ENCODE data around the gene COL4A3. TPM values are rescaled to one million over a fixed set of nuclear protein-coding genes. Genes with fewer than 3 reads are reported as not detected.

The COL4A3 gene
- total and polyA plus RNA-seq, 9 of the 15 experiments (the other 6 are each of a cell fraction or from before 2014, with no cell fraction given): not detected

DNA sequence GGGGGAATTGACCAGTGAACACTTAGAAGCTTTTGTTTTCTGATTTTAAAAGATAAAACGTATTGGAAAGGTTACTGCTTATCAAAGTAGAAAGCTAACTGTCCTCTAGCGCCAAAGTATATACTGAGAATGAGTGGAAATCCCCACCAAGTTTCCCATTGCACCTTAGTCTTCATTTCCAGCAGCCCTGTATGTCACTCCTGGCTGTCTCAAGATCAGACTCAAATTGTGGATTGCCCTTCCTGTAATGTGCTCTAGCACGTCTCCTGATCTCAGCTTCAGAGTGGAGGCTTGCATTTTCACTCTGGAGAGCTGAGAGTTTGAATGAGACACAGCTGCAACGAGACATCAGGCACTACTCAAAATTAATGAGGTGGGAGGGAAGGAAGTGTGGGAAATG lies 187.2 kb downstream of the COL4A3 start:
- no TSS peak for BruUV-seq (replicated peaks)
- 42% methylated on average over 4 of the region's 4 CpGs for WGBS (ENCODE audit: insufficient coverage, low coverage, missing lambda C conversion rate)
- H3K4me2 ChIP-seq (ENCODE audit: insufficient read depth, low read length): no peak overlapping the region
- H3K9ac ChIP-seq (ENCODE audit: insufficient read depth in 1 of 2, low read depth in 2 of 2, low read length in 2 of 2): no peak overlapping the region
- no peak for FAIRE-seq
- TF ChIP-seq, protein P1, sequence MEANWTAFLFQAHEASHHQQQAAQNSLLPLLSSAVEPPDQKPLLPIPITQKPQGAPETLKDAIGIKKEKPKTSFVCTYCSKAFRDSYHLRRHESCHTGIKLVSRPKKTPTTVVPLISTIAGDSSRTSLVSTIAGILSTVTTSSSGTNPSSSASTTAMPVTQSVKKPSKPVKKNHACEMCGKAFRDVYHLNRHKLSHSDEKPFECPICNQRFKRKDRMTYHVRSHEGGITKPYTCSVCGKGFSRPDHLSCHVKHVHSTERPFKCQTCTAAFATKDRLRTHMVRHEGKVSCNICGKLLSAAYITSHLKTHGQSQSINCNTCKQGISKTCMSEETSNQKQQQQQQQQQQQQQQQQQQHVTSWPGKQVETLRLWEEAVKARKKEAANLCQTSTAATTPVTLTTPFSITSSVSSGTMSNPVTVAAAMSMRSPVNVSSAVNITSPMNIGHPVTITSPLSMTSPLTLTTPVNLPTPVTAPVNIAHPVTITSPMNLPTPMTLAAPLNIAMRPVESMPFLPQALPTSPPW (CRISPR knock-in tag; IDR thresholded peaks at IDR 0.05): no peak
- TF ChIP-seq PTTG1 (tag; IDR thresholded peaks at IDR 0.05; ENCODE audit: low read depth) (no peak), FOXK1 (CRISPR knock-in tag; IDR thresholded peaks at IDR 0.05; ENCODE audit: borderline replicate concordance) (no peak), HMG20A (CRISPR knock-in tag; conservative IDR thresholded peaks at IDR 0.05) (no peak)
- in situ Hi-C loops (cut with MboI): no loop called here
- H3K4me3 ChIP-seq: no peak overlapping the region
- H3K9me1 ChIP-seq (ENCODE audit: control insufficient read depth, insufficient read depth, low read length): no peaks in the 10 kb centered on the region
- CTCF ChIA-PET (ENCODE audit: low intra/inter-chr PET ratio): no interaction called here
- intact Hi-C loops (cut with micrococcal nuclease): no loop called here
- ATAC-seq: no peak
- H4K20me1 ChIP-seq (replicated peaks; ENCODE audit: control insufficient read depth, insufficient read depth, low read length): no peaks in the 10 kb centered on the region
- no peaks in the 10 kb centered on the region for H3K9me3 ChIP-seq (replicated peaks; ENCODE audit: control insufficient read depth, insufficient read depth, low read depth, low read length)
- H3K79me2 ChIP-seq (ENCODE audit: control insufficient read depth, insufficient read depth, low read length): no peaks in the 10 kb centered on the region
- no peak overlapping the region for H2AFZ ChIP-seq (ENCODE audit: low read depth, low read length)
- H3K27me3 ChIP-seq (ENCODE audit: control insufficient read depth in 2 of 2, insufficient read depth in 2 of 2, low read length in 2 of 2): no peaks in the 10 kb centered on the region
- H3K27ac ChIP-seq (ENCODE audit: extremely low read depth, low read depth, low read length): no peak overlapping the region
- no peaks in the 10 kb centered on the region for H3K4me1 ChIP-seq (replicated peaks in 1 of 2; ENCODE audit: control insufficient read depth in 2 of 2, insufficient read depth in 2 of 2, low read length in 2 of 2)
- POLR2A ChIA-PET: no interaction called here
- DNase-seq (ENCODE audit: extremely low read depth in 1 of 4, low spot score in 3 of 4): no peak
- peaks cover 30% of the 10 kb centered on the region; the same call in 2 of the 3 replicates for H3K36me3 ChIP-seq (ENCODE audit: control insufficient read depth, insufficient read depth, low read length)

DNA sequence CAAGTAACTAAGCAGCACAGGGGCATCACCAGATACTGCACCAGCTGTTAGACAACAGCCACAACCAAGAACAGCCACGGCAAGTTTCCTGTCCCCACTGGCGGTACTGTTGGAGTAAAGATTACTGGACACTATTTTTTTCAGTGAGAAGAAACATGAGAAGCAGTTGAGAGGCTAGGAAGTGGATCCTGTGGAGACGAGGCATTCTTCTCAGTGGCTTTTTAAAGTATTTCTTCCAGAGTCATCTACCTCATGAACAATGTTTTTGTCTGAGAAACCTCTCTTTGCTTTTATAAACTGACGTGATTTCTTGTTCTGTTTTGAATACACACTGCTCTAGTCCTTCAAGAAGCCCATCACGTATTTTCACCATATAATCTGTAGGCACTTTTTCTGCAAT lies 195.9 kb downstream of the COL4A3 start:
- H2AFZ ChIP-seq (ENCODE audit: low read depth, low read length): no peak overlapping the region
- intact Hi-C loops (cut with micrococcal nuclease): no loop called here
- ATAC-seq: no peak
- no peaks in the 10 kb centered on the region for H3K27me3 ChIP-seq (ENCODE audit: control insufficient read depth in 2 of 2, insufficient read depth in 2 of 2, low read length in 2 of 2)
- H3K4me2 ChIP-seq (ENCODE audit: insufficient read depth, low read length): no peak overlapping the region
- no peaks in the 10 kb centered on the region for H3K9me3 ChIP-seq (replicated peaks; ENCODE audit: control insufficient read depth, insufficient read depth, low read depth, low read length)
- no peaks in the 10 kb centered on the region for H4K20me1 ChIP-seq (replicated peaks; ENCODE audit: control insufficient read depth, insufficient read depth, low read length)
- ChIA-PET POLR2A (interaction anchor here (0.7 kb wide), 1 partner anchor 9 kb away, joined by 3 read pairs; no protein-coding TSS in a partner anchor), CTCF (ENCODE audit: low intra/inter-chr PET ratio) (no interaction called here)
- no peaks in the 10 kb centered on the region for H3K79me2 ChIP-seq (ENCODE audit: control insufficient read depth, insufficient read depth, low read length)
- DNase-seq (ENCODE audit: extremely low read depth in 1 of 4, low spot score in 3 of 4): no peak
- H3K4me1 ChIP-seq (replicated peaks in 1 of 2; ENCODE audit: control insufficient read depth in 2 of 2, insufficient read depth in 2 of 2, low read length in 2 of 2): no peaks in the 10 kb centered on the region
- FAIRE-seq: no peak
- H3K27ac ChIP-seq (ENCODE audit: extremely low read depth, low read depth, low read length): no peak overlapping the region
- 50% methylated on average over 5 of the region's 5 CpGs for WGBS (ENCODE audit: insufficient coverage, low coverage, missing lambda C conversion rate)
- BruUV-seq (replicated peaks): no TSS peak
- no peak overlapping the region for H3K4me3 ChIP-seq
- peaks cover 31% of the 10 kb centered on the region; the same call in 2 of the 3 replicates for H3K36me3 ChIP-seq (ENCODE audit: control insufficient read depth, insufficient read depth, low read length)
- no peak overlapping the region for H3K9ac ChIP-seq (ENCODE audit: insufficient read depth in 1 of 2, low read depth in 2 of 2, low read length in 2 of 2)
- H3K9me1 ChIP-seq (ENCODE audit: control insufficient read depth, insufficient read depth, low read length): no peaks in the 10 kb centered on the region
- in situ Hi-C loops (cut with MboI): no loop called here
- no peak for TF ChIP-seq HSF4 (CRISPR knock-in tag; IDR thresholded peaks at IDR 0.05; ENCODE audit: borderline replicate concordance)
- TF ChIP-seq PYGO2 (tag; IDR thresholded peaks at IDR 0.05): no peak
- TF ChIP-seq NFATC3 (IDR thresholded peaks at IDR 0.05): no peak
- no peak for TF ChIP-seq MCM7 (IDR thresholded peaks at IDR 0.05)
- no peak for TF ChIP-seq POLR3A (IDR thresholded peaks at IDR 0.05; ENCODE audit: borderline replicate concordance, extremely low read depth, insufficient read depth, insufficient read length)
- TF ChIP-seq HOXB6 (CRISPR knock-in tag; IDR thresholded peaks at IDR 0.05; ENCODE audit: borderline replicate concordance): no peak
- TF ChIP-seq GABPB1 (CRISPR knock-in tag; IDR thresholded peaks at IDR 0.05): no peak
- TF ChIP-seq, protein P2, sequence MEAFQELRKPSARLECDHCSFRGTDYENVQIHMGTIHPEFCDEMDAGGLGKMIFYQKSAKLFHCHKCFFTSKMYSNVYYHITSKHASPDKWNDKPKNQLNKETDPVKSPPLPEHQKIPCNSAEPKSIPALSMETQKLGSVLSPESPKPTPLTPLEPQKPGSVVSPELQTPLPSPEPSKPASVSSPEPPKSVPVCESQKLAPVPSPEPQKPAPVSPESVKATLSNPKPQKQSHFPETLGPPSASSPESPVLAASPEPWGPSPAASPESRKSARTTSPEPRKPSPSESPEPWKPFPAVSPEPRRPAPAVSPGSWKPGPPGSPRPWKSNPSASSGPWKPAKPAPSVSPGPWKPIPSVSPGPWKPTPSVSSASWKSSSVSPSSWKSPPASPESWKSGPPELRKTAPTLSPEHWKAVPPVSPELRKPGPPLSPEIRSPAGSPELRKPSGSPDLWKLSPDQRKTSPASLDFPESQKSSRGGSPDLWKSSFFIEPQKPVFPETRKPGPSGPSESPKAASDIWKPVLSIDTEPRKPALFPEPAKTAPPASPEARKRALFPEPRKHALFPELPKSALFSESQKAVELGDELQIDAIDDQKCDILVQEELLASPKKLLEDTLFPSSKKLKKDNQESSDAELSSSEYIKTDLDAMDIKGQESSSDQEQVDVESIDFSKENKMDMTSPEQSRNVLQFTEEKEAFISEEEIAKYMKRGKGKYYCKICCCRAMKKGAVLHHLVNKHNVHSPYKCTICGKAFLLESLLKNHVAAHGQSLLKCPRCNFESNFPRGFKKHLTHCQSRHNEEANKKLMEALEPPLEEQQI (IDR thresholded peaks at IDR 0.05): no peak

All from K562 (cell line).